HepG2 (cell line): Measurements from ENCODE around the gene OBSL1. TPM values are rescaled to one million over a fixed set of nuclear protein-coding genes. Genes with fewer than 3 reads are reported as not detected.

Source experiments
- ATAC-seq: fragments of 200-7000 bp; cut with Tn5 transposase; 3 replicates; pipeline ENCODE4 v1.9.1; 2020; ENCODE audit warnings: mild to moderate bottlenecking, moderate library complexity
- BruUV-seq: library from RNA; stranded (reverse); fragments of 400-500 nt; replicated peaks from 2 replicates; lab custom pipeline; 2021; lab: Mats Ljungman, UMichigan
- CTCF ChIA-PET: fragments of 300-600 bp; formaldehyde crosslinking; extraction: SDS; loops from one replicate; lab custom pipeline; 2021; ENCODE audit warnings: low total read pairs, inconsistent platforms, low intra/inter-chr PET ratio; lab: Yijun Ruan, JAX
- POLR2A ChIA-PET: fragments of 350-600 bp; sonication (Branson Sonifier 250); formaldehyde crosslinking; loops from one replicate; lab custom pipeline; 2020; ENCODE audit warnings: antibody characterized with exemption, inconsistent platforms; lab: Yijun Ruan, JAX
- DNase-seq: peaks from one replicate; pipeline ENCODE4 v3.0.0-alpha.2; 2015; ENCODE audit warnings: low spot score
- FAIRE-seq: peaks from 3 replicates; lab custom pipeline; 2011; peaks lifted over from hg19 to GRCh38; lab: Jason Lieb, UNC
- H2AFZ ChIP-seq: one replicate; pipeline ENCODE4 v1.6.1; 2011; ENCODE audit warnings: low read length, inconsistent platforms
- H3K27ac ChIP-seq: fragments of 300-600 bp; 3 replicates; pipeline ENCODE4 v1.8.0; 2011; ENCODE audit warnings: mixed run types, mild to moderate bottlenecking, mixed read lengths, low read length, inconsistent platforms; ENCODE audit not compliant: insufficient read depth; ENCODE audit errors: extremely low read length
- H3K27me3 ChIP-seq, 2 experiments: fragments of 200-600 bp in 1 of 2; 2 replicates in 1 of 2; 3 replicates in 1 of 2; pipeline versions ENCODE4 v1.6.0 to v1.8.0; 2011; ENCODE audit warnings: low read length in 2 of 2, mild to moderate bottlenecking in 2 of 2, moderate library complexity in 2 of 2, inconsistent platforms in 1 of 2; ENCODE audit not compliant: insufficient read depth in 2 of 2, control insufficient read depth in 1 of 2
- H3K36me3 ChIP-seq, 2 experiments: fragments of 200-600 bp in 1 of 2; replicated peaks in 1 of 2; 2 replicates in 1 of 2; 3 replicates in 1 of 2; pipeline versions ENCODE4 v1.5.1 to v1.8.0; 2011; ENCODE audit warnings: low read length in 2 of 2, inconsistent platforms in 1 of 2; ENCODE audit not compliant: insufficient read depth in 2 of 2, control insufficient read depth in 1 of 2
- H3K4me1 ChIP-seq: 2 replicates; pipeline ENCODE4 v1.5.1; 2012; ENCODE audit warnings: low read length, inconsistent platforms; ENCODE audit not compliant: insufficient read depth
- H3K4me2 ChIP-seq: 2 replicates; pipeline ENCODE4 v1.6.0; 2011; ENCODE audit warnings: low read depth, low read length, inconsistent platforms
- H3K4me3 ChIP-seq, 3 experiments: fragments of 200-600 bp in 1 of 3; sonication (generic), shearing (Covaris generic) in 1 of 3; replicated peaks in 1 of 3; 2 replicates each; pipeline ENCODE4 v1.5.1; 2011 to 2016; ENCODE audit warnings: low read length in 3 of 3, inconsistent platforms in 2 of 3, low read depth in 2 of 3, mild to moderate bottlenecking in 2 of 3, control low read depth in 1 of 3, mixed read lengths in 1 of 3; ENCODE audit not compliant: insufficient read depth in 1 of 3
- H3K79me2 ChIP-seq: one replicate; pipeline ENCODE4 v1.6.1; 2011; ENCODE audit warnings: low read length, inconsistent platforms; ENCODE audit not compliant: insufficient read depth
- H3K9ac ChIP-seq: 2 replicates; pipeline ENCODE4 v1.6.0; 2011; ENCODE audit warnings: mild to moderate bottlenecking, low read depth, low read length, inconsistent platforms; ENCODE audit not compliant: insufficient read depth
- H3K9me3 ChIP-seq: 2 replicates; pipeline ENCODE4 v1.5.1; 2012; ENCODE audit warnings: mild to moderate bottlenecking, low read length
- H4K20me1 ChIP-seq: 2 replicates; pipeline ENCODE4 v1.6.0; 2011; ENCODE audit warnings: inconsistent platforms, mild to moderate bottlenecking, low read length, moderate library complexity; ENCODE audit not compliant: insufficient read depth
- ARNT2 ChIP-seq: sonication (generic); formaldehyde crosslinking; IDR thresholded peaks from 2 replicates; pipeline ENCODE4 v1.8.0; 2022; ENCODE audit warnings: mild to moderate bottlenecking, low read depth, missing genetic modification reagents, moderate library complexity
- KDM5A ChIP-seq: fragments of 200-600 bp; sonication (generic); IDR thresholded peaks from 2 replicates; pipeline ENCODE4 v1.7.0; 2018; ENCODE audit warnings: antibody characterized with exemption, mild to moderate bottlenecking, low read length, borderline replicate concordance
- RARG ChIP-seq: sonication (generic); formaldehyde crosslinking; IDR thresholded peaks from 2 replicates; pipeline ENCODE4 v1.4.0; 2020; ENCODE audit warnings: low read depth, mild to moderate bottlenecking, missing genetic modification reagents
- SMAD3 ChIP-seq: sonication (generic); formaldehyde crosslinking; IDR thresholded peaks from 2 replicates; pipeline ENCODE4 v1.4.0; 2020; ENCODE audit warnings: missing genetic modification reagents
- ZFP41 ChIP-seq: sonication (generic); formaldehyde crosslinking; IDR thresholded peaks from 2 replicates; pipeline ENCODE4 v1.4.0; 2020; ENCODE audit warnings: mild to moderate bottlenecking, missing genetic modification reagents, borderline replicate concordance
- ZMYM2 ChIP-seq: sonication (generic); formaldehyde crosslinking; IDR thresholded peaks from 2 replicates; pipeline ENCODE4 v1.8.0; 2022; ENCODE audit warnings: mild to moderate bottlenecking, missing genetic modification reagents
- ZNF230 ChIP-seq: sonication (generic); formaldehyde crosslinking; IDR thresholded peaks from 2 replicates; pipeline ENCODE4 v1.4.0; 2020; ENCODE audit warnings: mild to moderate bottlenecking, missing genetic modification reagents
- ZNF263 ChIP-seq: sonication (generic); formaldehyde crosslinking; IDR thresholded peaks from 2 replicates; pipeline ENCODE4 v1.4.0; 2020; ENCODE audit warnings: missing genetic modification reagents
- ZNF30 ChIP-seq: sonication (generic); formaldehyde crosslinking; IDR thresholded peaks from 2 replicates; pipeline ENCODE4 v1.5.0; 2020; ENCODE audit warnings: mild to moderate bottlenecking, missing genetic modification reagents
- ZNF672 ChIP-seq: sonication (generic); formaldehyde crosslinking; IDR thresholded peaks from 2 replicates; pipeline ENCODE4 v1.8.1; 2022; ENCODE audit warnings: missing genetic modification reagents
- WGBS: methylation state at CpG from one replicate; pipeline ENCODE4 v1.1.6; 2017; ENCODE audit warnings: low lambda C conversion rate; 5-methylcytosine and 5-hydroxymethylcytosine counted together
- in situ Hi-C: cut with HindIII; loops from 2 replicates; pipeline ENCODE4 v1.10.0; 2017; ENCODE audit warnings: low pct_unique_long_range_greater_than_20kb; ENCODE audit not compliant: extremely low pct_ligation_motif_present
- intact Hi-C: fragments of 100-400 bp; cut with micrococcal nuclease; formaldehyde crosslinking; loops from one replicate; pipeline ENCODE4 v1.10.0; 2022; ENCODE audit not compliant: unreplicated experiment
- polyA plus RNA-seq, 8 experiments: library from polyadenylated mRNA; depleted of rRNA in 3 of 8; stranded (reverse) in 7 of 8; unstranded in 1 of 8; fragments of >200 nt; fragmentation: Illumina TruSeq in 4 of 8; extraction: Trizol in 4 of 8; gene quantifications; 2 replicates each; pipeline versions ENCODE4 v1.2.1 to v1.2.3, GENCODE V29; 2011 to 2016; ENCODE audit warnings: low read depth in 4 of 8, missing spikeins in 1 of 8, mixed read lengths in 1 of 8; ENCODE audit not compliant: insufficient read depth in 1 of 8
- total RNA-seq, 5 experiments: library from RNA; depleted of rRNA; stranded (reverse); fragments of >200 nt; fragmentation: Illumina TruSeq; extraction: Trizol; gene quantifications; 2 replicates each; pipeline ENCODE4 v1.2.3, GENCODE V29; 2016; ENCODE audit warnings: low read depth in 1 of 5
- TF ChIP-seq, protein P1 (sequence below): sonication (generic); formaldehyde crosslinking; IDR thresholded peaks from 2 replicates; pipeline ENCODE4 v1.4.0; 2020; ENCODE audit warnings: missing genetic modification reagents, borderline replicate concordance
- TF ChIP-seq, protein P2 (sequence below): IDR thresholded peaks from 2 replicates; pipeline ENCODE4 v1.6.1; 2018; ENCODE audit warnings: missing genetic modification reagents, mild to moderate bottlenecking, missing compliant biosample characterization
- TF ChIP-seq, protein P3 (sequence below): conservative IDR thresholded peaks from 2 replicates; pipeline ENCODE4 v1.6.1; 2018; ENCODE audit warnings: missing genetic modification reagents
- TF ChIP-seq, protein P4 (sequence below): sonication (generic); formaldehyde crosslinking; IDR thresholded peaks from 2 replicates; pipeline ENCODE4 v1.5.0; 2020; ENCODE audit warnings: mild to moderate bottlenecking, missing genetic modification reagents
- TF ChIP-seq, protein P5 (sequence below): sonication (generic); formaldehyde crosslinking; IDR thresholded peaks from 2 replicates; pipeline ENCODE4 v1.4.0; 2020; ENCODE audit warnings: mild to moderate bottlenecking, missing genetic modification reagents

Gene OBSL1
- total and polyA plus RNA-seq, 2 of the 13 experiments (the other 11 are each of a cell fraction or from before 2014, with no cell fraction given) = 86.7 to 218 TPM

DNA sequence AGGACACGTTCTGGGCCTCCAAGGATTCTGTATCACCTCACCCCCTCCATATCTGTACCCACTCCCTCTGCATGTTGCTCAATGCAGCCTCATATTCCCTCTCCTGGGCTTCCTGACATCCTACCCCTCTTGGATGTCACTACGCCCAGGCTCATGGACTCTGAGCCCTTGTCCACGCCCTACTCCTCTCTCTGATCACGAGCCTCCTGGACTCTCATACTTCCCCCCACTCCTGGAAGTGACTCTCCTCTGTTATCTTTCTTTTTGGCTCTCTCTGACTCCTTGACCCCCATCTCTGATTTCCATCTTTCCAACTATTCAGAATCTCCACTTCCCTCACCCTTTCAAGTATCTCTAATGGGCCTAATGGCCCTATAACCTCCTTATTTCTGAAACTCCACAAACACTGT, 25.4 kb downstream of the OBSL1 start:
- H3K27me3 ChIP-seq = no peaks in the 10 kb centered on the region; a peak in 1 of 5 replicates
- peaks cover 50% of the 10 kb centered on the region for H3K4me1 ChIP-seq
- H3K79me2 ChIP-seq = peaks cover 30% of the 10 kb centered on the region
- no peaks in the 10 kb centered on the region for H3K9me3 ChIP-seq
- H3K4me2 ChIP-seq = peak overlapping the region; percentile 97
- H3K4me3 ChIP-seq = peak overlapping the region in 2 of 3 experiments; percentile 76 to 90; a peak in 3 of 6 replicates
- peak; percentile 75 for FAIRE-seq
- POLR2A ChIA-PET = interaction anchor here (1.2 to 3.9 kb wide), 4 partner anchors 15 to 52 kb away, joined by 6 to 44 read pairs (median 25); partner anchors contain the start of genes GMPPA, INHA, OBSL1 and STK11IP
- peaks cover 17 to 28% of the 10 kb centered on the region in 2 experiments for H3K36me3 ChIP-seq
- in situ Hi-C loops (no loop called here), intact Hi-C loops (no loop called here)
- BruUV-seq = no TSS peak
- ATAC-seq = peak; percentile 34
- peak overlapping the region; percentile 84 for H3K9ac ChIP-seq
- WGBS = under 1% methylated on average over 4 of the region's 4 CpGs
- H4K20me1 ChIP-seq = peaks cover 22% of the 10 kb centered on the region
- H3K27ac ChIP-seq = peak overlapping the region; percentile 53
- H2AFZ ChIP-seq = no peak overlapping the region
- DNase-seq = peak; percentile 79
- CTCF ChIA-PET = no interaction called here
- TF ChIP-seq, protein P1, sequence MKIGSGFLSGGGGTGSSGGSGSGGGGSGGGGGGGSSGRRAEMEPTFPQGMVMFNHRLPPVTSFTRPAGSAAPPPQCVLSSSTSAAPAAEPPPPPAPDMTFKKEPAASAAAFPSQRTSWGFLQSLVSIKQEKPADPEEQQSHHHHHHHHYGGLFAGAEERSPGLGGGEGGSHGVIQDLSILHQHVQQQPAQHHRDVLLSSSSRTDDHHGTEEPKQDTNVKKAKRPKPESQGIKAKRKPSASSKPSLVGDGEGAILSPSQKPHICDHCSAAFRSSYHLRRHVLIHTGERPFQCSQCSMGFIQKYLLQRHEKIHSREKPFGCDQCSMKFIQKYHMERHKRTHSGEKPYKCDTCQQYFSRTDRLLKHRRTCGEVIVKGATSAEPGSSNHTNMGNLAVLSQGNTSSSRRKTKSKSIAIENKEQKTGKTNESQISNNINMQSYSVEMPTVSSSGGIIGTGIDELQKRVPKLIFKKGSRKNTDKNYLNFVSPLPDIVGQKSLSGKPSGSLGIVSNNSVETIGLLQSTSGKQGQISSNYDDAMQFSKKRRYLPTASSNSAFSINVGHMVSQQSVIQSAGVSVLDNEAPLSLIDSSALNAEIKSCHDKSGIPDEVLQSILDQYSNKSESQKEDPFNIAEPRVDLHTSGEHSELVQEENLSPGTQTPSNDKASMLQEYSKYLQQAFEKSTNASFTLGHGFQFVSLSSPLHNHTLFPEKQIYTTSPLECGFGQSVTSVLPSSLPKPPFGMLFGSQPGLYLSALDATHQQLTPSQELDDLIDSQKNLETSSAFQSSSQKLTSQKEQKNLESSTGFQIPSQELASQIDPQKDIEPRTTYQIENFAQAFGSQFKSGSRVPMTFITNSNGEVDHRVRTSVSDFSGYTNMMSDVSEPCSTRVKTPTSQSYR (CRISPR knock-in tag) = peak; percentile 84
- TF ChIP-seq ZNF263 (CRISPR knock-in tag) (no peak), ZNF230 (CRISPR knock-in tag) (no peak), RARG (CRISPR knock-in tag) (no peak), ARNT2 (CRISPR knock-in tag) (no peak), SMAD3 (CRISPR knock-in tag) (peak; percentile 37; the same call in 1 of the 2 replicates), ZNF672 (CRISPR knock-in tag) (no peak), KDM5A (no peak), ZMYM2 (no peak), ZFP41 (CRISPR knock-in tag) (no peak; the same call in 1 of the 2 replicates), ZNF30 (CRISPR knock-in tag) (no peak)
- TF ChIP-seq, protein P2, sequence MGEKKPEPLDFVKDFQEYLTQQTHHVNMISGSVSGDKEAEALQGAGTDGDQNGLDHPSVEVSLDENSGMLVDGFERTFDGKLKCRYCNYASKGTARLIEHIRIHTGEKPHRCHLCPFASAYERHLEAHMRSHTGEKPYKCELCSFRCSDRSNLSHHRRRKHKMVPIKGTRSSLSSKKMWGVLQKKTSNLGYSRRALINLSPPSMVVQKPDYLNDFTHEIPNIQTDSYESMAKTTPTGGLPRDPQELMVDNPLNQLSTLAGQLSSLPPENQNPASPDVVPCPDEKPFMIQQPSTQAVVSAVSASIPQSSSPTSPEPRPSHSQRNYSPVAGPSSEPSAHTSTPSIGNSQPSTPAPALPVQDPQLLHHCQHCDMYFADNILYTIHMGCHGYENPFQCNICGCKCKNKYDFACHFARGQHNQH = peak; percentile 76; the same call in 1 of the 2 replicates
- TF ChIP-seq, protein P3, sequence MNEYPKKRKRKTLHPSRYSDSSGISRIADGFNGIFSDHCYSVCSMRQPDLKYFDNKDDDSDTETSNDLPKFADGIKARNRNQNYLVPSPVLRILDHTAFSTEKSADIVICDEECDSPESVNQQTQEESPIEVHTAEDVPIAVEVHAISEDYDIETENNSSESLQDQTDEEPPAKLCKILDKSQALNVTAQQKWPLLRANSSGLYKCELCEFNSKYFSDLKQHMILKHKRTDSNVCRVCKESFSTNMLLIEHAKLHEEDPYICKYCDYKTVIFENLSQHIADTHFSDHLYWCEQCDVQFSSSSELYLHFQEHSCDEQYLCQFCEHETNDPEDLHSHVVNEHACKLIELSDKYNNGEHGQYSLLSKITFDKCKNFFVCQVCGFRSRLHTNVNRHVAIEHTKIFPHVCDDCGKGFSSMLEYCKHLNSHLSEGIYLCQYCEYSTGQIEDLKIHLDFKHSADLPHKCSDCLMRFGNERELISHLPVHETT = no peak
- TF ChIP-seq, protein P4, sequence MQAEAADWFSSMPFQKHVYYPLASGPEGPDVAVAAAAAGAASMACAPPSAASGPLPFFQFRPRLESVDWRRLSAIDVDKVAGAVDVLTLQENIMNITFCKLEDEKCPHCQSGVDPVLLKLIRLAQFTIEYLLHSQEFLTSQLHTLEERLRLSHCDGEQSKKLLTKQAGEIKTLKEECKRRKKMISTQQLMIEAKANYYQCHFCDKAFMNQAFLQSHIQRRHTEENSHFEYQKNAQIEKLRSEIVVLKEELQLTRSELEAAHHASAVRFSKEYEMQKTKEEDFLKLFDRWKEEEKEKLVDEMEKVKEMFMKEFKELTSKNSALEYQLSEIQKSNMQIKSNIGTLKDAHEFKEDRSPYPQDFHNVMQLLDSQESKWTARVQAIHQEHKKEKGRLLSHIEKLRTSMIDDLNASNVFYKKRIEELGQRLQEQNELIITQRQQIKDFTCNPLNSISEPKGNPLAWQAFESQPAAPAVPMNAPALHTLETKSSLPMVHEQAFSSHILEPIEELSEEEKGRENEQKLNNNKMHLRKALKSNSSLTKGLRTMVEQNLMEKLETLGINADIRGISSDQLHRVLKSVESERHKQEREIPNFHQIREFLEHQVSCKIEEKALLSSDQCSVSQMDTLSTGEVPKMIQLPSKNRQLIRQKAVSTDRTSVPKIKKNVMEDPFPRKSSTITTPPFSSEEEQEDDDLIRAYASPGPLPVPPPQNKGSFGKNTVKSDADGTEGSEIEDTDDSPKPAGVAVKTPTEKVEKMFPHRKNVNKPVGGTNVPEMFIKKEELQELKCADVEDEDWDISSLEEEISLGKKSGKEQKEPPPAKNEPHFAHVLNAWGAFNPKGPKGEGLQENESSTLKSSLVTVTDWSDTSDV (CRISPR knock-in tag) = no peak
- TF ChIP-seq, protein P5, sequence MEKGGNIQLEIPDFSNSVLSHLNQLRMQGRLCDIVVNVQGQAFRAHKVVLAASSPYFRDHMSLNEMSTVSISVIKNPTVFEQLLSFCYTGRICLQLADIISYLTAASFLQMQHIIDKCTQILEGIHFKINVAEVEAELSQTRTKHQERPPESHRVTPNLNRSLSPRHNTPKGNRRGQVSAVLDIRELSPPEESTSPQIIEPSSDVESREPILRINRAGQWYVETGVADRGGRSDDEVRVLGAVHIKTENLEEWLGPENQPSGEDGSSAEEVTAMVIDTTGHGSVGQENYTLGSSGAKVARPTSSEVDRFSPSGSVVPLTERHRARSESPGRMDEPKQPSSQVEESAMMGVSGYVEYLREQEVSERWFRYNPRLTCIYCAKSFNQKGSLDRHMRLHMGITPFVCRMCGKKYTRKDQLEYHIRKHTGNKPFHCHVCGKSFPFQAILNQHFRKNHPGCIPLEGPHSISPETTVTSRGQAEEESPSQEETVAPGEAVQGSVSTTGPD = no peak
